Globus pallidus (tissue), 1 donor: ENCODE measurements around the gene XCR1.

Source experiments
- DNase-seq: peaks from one replicate; pipeline ENCODE4 v3.0.0-alpha.2; 2015; ENCODE audit warnings: low spot score

XCR1 gene

GRCh38 chr3:45984331-45985312 lies 42.7 kb downstream of the XCR1 start:
- no peak for DNase-seq

GRCh38 chr3:45983770-45984169 lies 43.5 kb downstream of the XCR1 start:
- no peak for DNase-seq

GRCh38 chr3:45981346-45982074 lies 45.8 kb downstream of the XCR1 start:
- no peak for DNase-seq

GRCh38 chr3:45980819-45981218 lies 46.5 kb downstream of the XCR1 start:
- no peak for DNase-seq

- no peak for DNase-seq
Measured at GRCh38 chr3:45980229-45980813, 47.0 kb downstream of the XCR1 start.

GRCh38 chr3:45979378-45979777 lies 47.9 kb downstream of the XCR1 start:
- DNase-seq: no peak

GRCh38 chr3:45978006-45978761 lies 49.1 kb downstream of the XCR1 start:
- no peak for DNase-seq

GRCh38 chr3:45976191-45977091 lies 50.8 kb downstream of the XCR1 start:
- DNase-seq: no peak

GRCh38 chr3:45975686-45976085 lies 51.6 kb downstream of the XCR1 start:
- DNase-seq: no peak

GRCh38 chr3:45974686-45975085 lies 52.6 kb downstream of the XCR1 start:
- DNase-seq: no peak

GRCh38 chr3:45972534-45973402 lies 54.5 kb downstream of the XCR1 start:
- DNase-seq: peak; percentile 26

GRCh38 chr3:45969953-45970352 lies 57.3 kb downstream of the XCR1 start:
- no peak for DNase-seq

GRCh38 chr3:45969116-45969515 lies 58.2 kb downstream of the XCR1 start:
- no peak for DNase-seq

GRCh38 chr3:45968706-45969105 lies 58.6 kb downstream of the XCR1 start:
- DNase-seq: no peak

- DNase-seq: no peak
Measured at GRCh38 chr3:45968149-45968548, 59.1 kb downstream of the XCR1 start.

GRCh38 chr3:45967724-45968123 lies 59.6 kb downstream of the XCR1 start:
- no peak for DNase-seq
